MM.1S (cell line): ENCODE data around the gene HM13.

Source experiments
- DNase-seq: peaks from one replicate; pipeline ENCODE4 v3.0.0-alpha.2; 2015
- H2AFZ ChIP-seq: fragments of 300-600 bp; sonication (generic); 2 replicates; pipeline ENCODE4 v1.6.0; 2016; ENCODE audit warnings: antibody characterized with exemption, low read length
- H3F3A ChIP-seq: fragments of 300-600 bp; sonication (generic); 2 replicates; pipeline ENCODE4 v1.6.1; 2016; ENCODE audit warnings: mild to moderate bottlenecking, antibody characterized with exemption, low read length, moderate library complexity, mixed read lengths; ENCODE audit not compliant: insufficient read depth
- H3K27ac ChIP-seq: fragments of 300-600 bp; sonication (generic); 2 replicates; pipeline ENCODE4 v1.5.1; 2016; ENCODE audit warnings: mild to moderate bottlenecking, low read length
- H3K27me3 ChIP-seq: fragments of 300-600 bp; sonication (generic); replicated peaks from 2 replicates; pipeline ENCODE4 v1.6.0; 2016; ENCODE audit warnings: low read length; ENCODE audit not compliant: insufficient read depth
- H3K36me3 ChIP-seq: fragments of 300-600 bp; sonication (generic); replicated peaks from 2 replicates; pipeline ENCODE4 v1.6.1; 2016; ENCODE audit warnings: mild to moderate bottlenecking, low read length, mixed read lengths; ENCODE audit not compliant: insufficient read depth
- H3K4me1 ChIP-seq: fragments of 300-600 bp; sonication (generic); 2 replicates; pipeline ENCODE4 v1.6.1; 2016; ENCODE audit warnings: low read length, mixed read lengths
- H3K4me2 ChIP-seq: fragments of 300-600 bp; sonication (generic); 2 replicates; pipeline ENCODE4 v1.6.0; 2016; ENCODE audit warnings: low read depth, low read length
- H3K4me3 ChIP-seq: fragments of 300-600 bp; sonication (generic); 2 replicates; pipeline ENCODE4 v1.5.1; 2016; ENCODE audit warnings: low read length, mixed read lengths
- H3K79me2 ChIP-seq: fragments of 300-600 bp; sonication (generic); 2 replicates; pipeline ENCODE4 v1.6.1; 2016; ENCODE audit warnings: mixed run types, low read length, mixed read lengths
- H3K9ac ChIP-seq: fragments of 300-600 bp; sonication (generic); 2 replicates; pipeline ENCODE4 v1.6.1; 2016; ENCODE audit warnings: low read length, mixed read lengths
- H3K9me2 ChIP-seq: fragments of 300-600 bp; sonication (generic); replicated peaks from 2 replicates; pipeline ENCODE4 v1.6.1; 2016; ENCODE audit warnings: mild to moderate bottlenecking, low read length, mixed read lengths; ENCODE audit not compliant: insufficient read depth
- H3K9me3 ChIP-seq: fragments of 300-600 bp; sonication (generic); replicated peaks from 2 replicates; pipeline ENCODE4 v1.6.1; 2016; ENCODE audit warnings: mild to moderate bottlenecking, low read length, mixed read lengths; ENCODE audit not compliant: insufficient read depth
- H4K20me1 ChIP-seq: fragments of 300-600 bp; sonication (generic); 2 replicates; pipeline ENCODE4 v1.6.1; 2016; ENCODE audit warnings: mild to moderate bottlenecking, low read length, moderate library complexity, mixed read lengths; ENCODE audit not compliant: insufficient read depth
- CTCF ChIP-seq: fragments of 300-600 bp; sonication (generic); IDR thresholded peaks from 2 replicates; pipeline ENCODE4 v1.5.1; 2016; ENCODE audit warnings: antibody characterized with exemption, low read length, mixed read lengths
- EZH2 ChIP-seq: fragments of 300-600 bp; sonication (generic); optimal IDR thresholded peaks from 2 replicates; pipeline ENCODE3; 2017; ENCODE audit warnings: low read depth, mild to moderate bottlenecking, antibody characterized with exemption, low read length, mixed read lengths
- EZH2phosphoT487 ChIP-seq: fragments of 300-600 bp; sonication (generic); IDR thresholded peaks from 2 replicates; pipeline ENCODE4 v1.6.1; 2018; ENCODE audit warnings: antibody characterized with exemption, low read length

The HM13 gene

GRCh38 chr20:31522731-31523130, 8.5 kb downstream of the HM13 start:
- H4K20me1 ChIP-seq = peaks cover 68% of the 10 kb centered on the region
- H3K36me3 ChIP-seq = peaks cover 22% of the 10 kb centered on the region

GRCh38 chr20:31523361-31524283, 9.4 kb downstream of the HM13 start:
- Histone ChIP-seq H3K9me2 (no peaks in the 10 kb centered on the region), H3K27me3 (no peaks in the 10 kb centered on the region), H2AFZ (no peak overlapping the region), H3K36me3 (peaks cover 24% of the 10 kb centered on the region), H3K4me3 (no peak overlapping the region), H3K9ac (no peak overlapping the region), H3F3A (no peaks in the 10 kb centered on the region), H4K20me1 (peaks cover 72% of the 10 kb centered on the region), H3K4me2 (no peak overlapping the region), H3K9me3 (no peaks in the 10 kb centered on the region), H3K27ac (no peak overlapping the region), H3K4me1 (peaks cover 10% of the 10 kb centered on the region; the same call in 1 of the 2 replicates), H3K79me2 (peaks cover 99% of the 10 kb centered on the region)
- no peak for DNase-seq
- TF ChIP-seq EZH2 (no peak), CTCF (no peak), EZH2phosphoT487 (no peak)

More at GRCh38 chr20:31522731-31523130, 8.5 kb downstream of the HM13 start:
- TF ChIP-seq CTCF (no peak), EZH2 (no peak), EZH2phosphoT487 (no peak)
- Histone ChIP-seq H3K9ac (no peak overlapping the region), H3K27me3 (no peaks in the 10 kb centered on the region), H3F3A (no peaks in the 10 kb centered on the region), H3K79me2 (peaks cover 99% of the 10 kb centered on the region), H3K4me1 (peaks cover 10% of the 10 kb centered on the region; the same call in 1 of the 2 replicates), H3K27ac (no peak overlapping the region), H3K9me2 (no peaks in the 10 kb centered on the region), H3K4me2 (no peak overlapping the region), H2AFZ (no peak overlapping the region), H3K4me3 (no peak overlapping the region), H3K9me3 (no peaks in the 10 kb centered on the region)
- no peak for DNase-seq

- no peaks in the 10 kb centered on the region for H3K4me1 ChIP-seq
- no peaks in the 10 kb centered on the region for H3F3A ChIP-seq
- H3K9ac ChIP-seq = no peak overlapping the region
- no peak overlapping the region for H3K27ac ChIP-seq
- H3K27me3 ChIP-seq = no peaks in the 10 kb centered on the region
- no peaks in the 10 kb centered on the region for H3K9me2 ChIP-seq
- TF ChIP-seq EZH2 (no peak), CTCF (no peak), EZH2phosphoT487 (no peak)
- peaks cover 99% of the 10 kb centered on the region for H3K79me2 ChIP-seq
- H2AFZ ChIP-seq = no peak overlapping the region
- peaks cover 54% of the 10 kb centered on the region for H4K20me1 ChIP-seq
- H3K36me3 ChIP-seq = peaks cover 28% of the 10 kb centered on the region
- no peak overlapping the region for H3K4me2 ChIP-seq
- H3K9me3 ChIP-seq = no peaks in the 10 kb centered on the region
- no peak overlapping the region for H3K4me3 ChIP-seq
- no peak for DNase-seq
These were observed 13.0 kb downstream of the HM13 start for GRCh38 chr20:31527266-31527665.
